GM12878 (cell line): ENCODE results near the gene TSPAN7. TPM values are rescaled to one million over a fixed set of nuclear protein-coding genes. Genes with fewer than 3 reads are reported as not detected.

Source experiments
- ATAC-seq: fragments of 200-7000 bp; cut with Tn5 transposase; 3 replicates; pipeline ENCODE4 v1.9.1; 2020; ENCODE audit warnings: mild to moderate bottlenecking, moderate library complexity
- BruUV-seq: library from RNA; stranded (reverse); fragments of 400-500 nt; replicated peaks from 2 replicates; lab custom pipeline; 2021; lab: Mats Ljungman, UMichigan
- CTCF ChIA-PET: fragments of 300-600 bp; sonication (Branson Sonifier 250); formaldehyde crosslinking; extraction: SDS; loops from one replicate; lab custom pipeline; 2021; ENCODE audit warnings: inconsistent platforms; lab: Yijun Ruan, JAX
- POLR2A ChIA-PET: fragments of 350-600 bp; formaldehyde crosslinking; extraction: SDS; loops from one replicate; lab custom pipeline; 2021; ENCODE audit warnings: inconsistent platforms; lab: Charles Lee
- RAD21 ChIA-PET: fragments of 300-600 bp; sonication (Branson Sonifier 250); formaldehyde crosslinking; loops from one replicate; lab custom pipeline; 2023; ENCODE audit warnings: antibody characterized with exemption; ENCODE audit not compliant: unreplicated experiment; lab: Charles Lee
- SMC1A ChIA-PET: fragments of 300-600 bp; sonication (Branson Sonifier 250); formaldehyde crosslinking; loops from one replicate; lab custom pipeline; 2023; ENCODE audit not compliant: unreplicated experiment, uncharacterized antibody; lab: Charles Lee
- DNase-seq: peaks from one replicate; pipeline ENCODE4 v3.0.0-alpha.2; 2011; ENCODE audit warnings: low read depth, low spot score
- FAIRE-seq: peaks from 3 replicates; lab custom pipeline; 2011; peaks lifted over from hg19 to GRCh38; lab: Jason Lieb, UNC
- H2AFZ ChIP-seq: 2 replicates; pipeline ENCODE4 v1.6.0; 2011; ENCODE audit warnings: low read depth, low read length, control low read depth; ENCODE audit not compliant: control insufficient read depth
- H3K27ac ChIP-seq: 2 replicates; pipeline ENCODE4 v1.5.1; 2011; ENCODE audit warnings: control low read depth; ENCODE audit not compliant: control insufficient read depth, insufficient read depth
- H3K27me3 ChIP-seq, 2 experiments: replicated peaks in 1 of 2; 2 replicates each; pipeline versions ENCODE4 v1.6.0 to v1.6.1; 2011; ENCODE audit warnings: low read length in 1 of 2; ENCODE audit not compliant: control insufficient read depth in 2 of 2, insufficient read depth in 2 of 2
- H3K36me3 ChIP-seq, 2 experiments: 2 replicates each; pipeline ENCODE4 v1.5.1; 2011; ENCODE audit warnings: low read length in 1 of 2; ENCODE audit not compliant: control insufficient read depth in 2 of 2, insufficient read depth in 2 of 2
- H3K4me1 ChIP-seq: 2 replicates; pipeline ENCODE4 v1.6.1; 2011; ENCODE audit warnings: mild to moderate bottlenecking, low read length, moderate library complexity, mixed read lengths; ENCODE audit not compliant: control insufficient read depth, insufficient read depth
- H3K4me2 ChIP-seq: 2 replicates; pipeline ENCODE4 v1.6.0; 2011; ENCODE audit warnings: control low read depth; ENCODE audit not compliant: control insufficient read depth, insufficient read depth
- H3K4me3 ChIP-seq: fragments of 200-600 bp; sonication (generic); 2 replicates; pipeline ENCODE4 v1.5.1; 2016
- H3K79me2 ChIP-seq: 2 replicates; pipeline ENCODE4 v1.6.0; 2011; ENCODE audit warnings: low read length; ENCODE audit not compliant: control insufficient read depth, insufficient read depth
- H3K9ac ChIP-seq: 2 replicates; pipeline ENCODE4 v1.8.0; 2011; ENCODE audit warnings: low read length, control low read depth, mixed read lengths; ENCODE audit not compliant: control insufficient read depth, insufficient read depth
- H3K9me3 ChIP-seq: replicated peaks from 3 replicates; pipeline ENCODE4 v1.5.1; 2011; ENCODE audit warnings: mild to moderate bottlenecking, low read length; ENCODE audit not compliant: control insufficient read depth, insufficient read depth
- H4K20me1 ChIP-seq: 2 replicates; pipeline ENCODE4 v1.6.0; 2011; ENCODE audit not compliant: control insufficient read depth, insufficient read depth
- ATF2 ChIP-seq: IDR thresholded peaks from 2 replicates; pipeline ENCODE4 v1.6.1; 2012; ENCODE audit warnings: low read length, inconsistent platforms
- BACH1 ChIP-seq: fragments of 450-650 bp; IDR thresholded peaks from 2 replicates; pipeline ENCODE4 v1.6.1; 2017; ENCODE audit warnings: mild to moderate bottlenecking, borderline replicate concordance
- BRCA1 ChIP-seq: IDR thresholded peaks from 2 replicates; pipeline ENCODE4 v1.6.1; 2011; ENCODE audit warnings: low read depth, low read length, improper control_type of control experiment
- CHD4 ChIP-seq: fragments of 200-600 bp; sonication (generic); IDR thresholded peaks from 2 replicates; pipeline ENCODE4 v1.6.1; 2016; ENCODE audit warnings: mild to moderate bottlenecking
- ETV6 ChIP-seq, 2 experiments: fragments of 450-650 bp in 1 of 2; IDR thresholded peaks in 1 of 2; conservative IDR thresholded peaks in 1 of 2; 2 replicates each; pipeline ENCODE4 v1.6.1; 2014; ENCODE audit warnings: antibody characterized with exemption in 1 of 2, borderline replicate concordance in 1 of 2, low read depth in 1 of 2, mild to moderate bottlenecking in 1 of 2, moderate library complexity in 1 of 2
- LARP7 ChIP-seq: fragments of 450-650 bp; IDR thresholded peaks from 2 replicates; pipeline ENCODE4 v1.6.1; 2017; ENCODE audit warnings: mild to moderate bottlenecking
- MTA3 ChIP-seq: IDR thresholded peaks from 2 replicates; pipeline ENCODE4 v1.6.1; 2012; ENCODE audit warnings: low read length, inconsistent platforms, borderline replicate concordance
- MYC ChIP-seq: IDR thresholded peaks from 2 replicates; pipeline ENCODE4 v1.6.1; 2011; ENCODE audit warnings: mild to moderate bottlenecking, low read length, moderate library complexity, inconsistent platforms; ENCODE audit not compliant: insufficient read depth, insufficient replicate concordance, insufficient read length, severe bottlenecking
- NFXL1 ChIP-seq: fragments of 450-650 bp; IDR thresholded peaks from 2 replicates; pipeline ENCODE4 v1.6.1; 2017; ENCODE audit warnings: antibody characterized with exemption, mild to moderate bottlenecking, borderline replicate concordance
- PAX5 ChIP-seq: IDR thresholded peaks from 2 replicates; pipeline ENCODE4 v1.6.1; 2011; ENCODE audit warnings: low read depth, low read length, borderline replicate concordance
- SIN3A ChIP-seq: IDR thresholded peaks from 2 replicates; pipeline ENCODE4 v1.6.1; 2012; ENCODE audit warnings: low read depth, low read length, improper control_type of control experiment
- SIX5 ChIP-seq: IDR thresholded peaks from 2 replicates; pipeline ENCODE4 v1.6.1; 2011; ENCODE audit warnings: mild to moderate bottlenecking, low read depth, low read length, moderate library complexity; ENCODE audit not compliant: severe bottlenecking
- WGBS: methylation state at CpG from one replicate; pipeline ENCODE4 v1.1.6; 2016; ENCODE audit warnings: low lambda C conversion rate; ENCODE audit not compliant: insufficient replicate concordance, insufficient coverage; ENCODE audit errors: missing lambda C conversion rate; 5-methylcytosine and 5-hydroxymethylcytosine counted together
- in situ Hi-C: fragments of 300-500 bp; cut with MboI; formaldehyde crosslinking; loops from 9 replicates; pipeline ENCODE4 v1.14.3; 2018; ENCODE audit warnings: mixed read lengths
- intact Hi-C: fragments of 100-400 bp; cut with micrococcal nuclease; formaldehyde crosslinking; loops from one replicate; pipeline ENCODE4 v1.14.2; 2022; ENCODE audit not compliant: unreplicated experiment
- polyA plus RNA-seq, 11 experiments: library from polyadenylated mRNA; depleted of rRNA in 4 of 11; unstranded in 6 of 11; stranded (reverse) in 5 of 11; fragments of >200 nt; fragmentation: Nextera tagmentation in 4 of 11; fragmentation: Illumina TruSeq in 1 of 11; extraction: Ambion mirVana in 4 of 11; extraction: Trizol in 1 of 11; gene quantifications; 1 replicate in 1 of 11; 2 replicates in 10 of 11; pipeline versions ENCODE4 v1.2.1 to v1.2.3, GENCODE V29; 2011 to 2016; ENCODE audit warnings: inconsistent platforms in 2 of 11, missing spikeins in 2 of 11, low read depth in 1 of 11
- total RNA-seq, 4 experiments: library from RNA; depleted of rRNA in 3 of 4; stranded (reverse); fragments of >200 nt in 3 of 4; fragmentation: Illumina TruSeq in 1 of 4; extraction: Trizol in 1 of 4; gene quantifications; 2 replicates each; pipeline versions ENCODE4 v1.2.1 to v1.2.3, GENCODE V29; 2013 to 2021
- TF ChIP-seq, protein P1 (sequence below): fragments of 450-650 bp; IDR thresholded peaks from 2 replicates; pipeline ENCODE4 v1.6.1; 2016; ENCODE audit warnings: mild to moderate bottlenecking, moderate library complexity, borderline replicate concordance

Gene TSPAN7
- total and polyA plus RNA-seq, 10 of the 15 experiments (the other 5 are each of a cell fraction or from before 2014, with no cell fraction given): 0.04 to 0.77 (median 0.14) TPM; not detected in 4

DNA sequence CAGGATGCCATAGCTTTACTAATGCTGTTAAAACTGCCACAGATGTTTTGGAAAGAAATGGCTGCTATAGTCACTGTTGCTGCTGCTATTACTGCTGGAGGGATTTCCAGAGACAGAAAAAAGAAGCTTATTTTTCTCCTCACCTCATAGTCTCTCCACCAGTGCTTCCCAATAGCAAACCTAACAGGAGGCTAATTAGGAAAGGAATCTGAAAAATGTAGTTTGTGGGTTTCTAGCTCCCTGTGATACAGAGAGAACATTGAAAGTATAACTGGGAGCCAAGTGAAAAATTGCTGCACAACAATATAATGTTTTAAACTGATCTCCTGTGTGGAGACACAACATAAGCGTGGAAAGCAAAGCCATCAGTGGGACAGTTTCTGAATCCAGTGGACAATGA lies 8.6 kb upstream of the TSPAN7 start:
- WGBS: 24% methylated on average over 1 of the region's 1 CpG
- no peaks in the 10 kb centered on the region for H3K36me3 ChIP-seq
- TF ChIP-seq BACH1 (no peak), SIN3A (no peak)
- TF ChIP-seq, all 136 proteins: peak for 0
- Histone ChIP-seq H3K27ac (no peak overlapping the region), H2AFZ (no peak overlapping the region), H3K4me1 (no peaks in the 10 kb centered on the region), H3K79me2 (no peaks in the 10 kb centered on the region), H3K4me3 (no peak overlapping the region), H3K9me3 (no peaks in the 10 kb centered on the region), H3K9ac (no peak overlapping the region), H4K20me1 (no peaks in the 10 kb centered on the region), H3K4me2 (no peak overlapping the region), H3K27me3 (no peaks in the 10 kb centered on the region)
- no peak for ATAC-seq
- in situ Hi-C loops: no loop called here
- ChIA-PET SMC1A (no interaction called here), POLR2A (no interaction called here), CTCF (no interaction called here), RAD21 (no interaction called here)
- no TSS peak for BruUV-seq
- intact Hi-C loops: no loop called here
- FAIRE-seq: no peak
- no peak for DNase-seq

DNA sequence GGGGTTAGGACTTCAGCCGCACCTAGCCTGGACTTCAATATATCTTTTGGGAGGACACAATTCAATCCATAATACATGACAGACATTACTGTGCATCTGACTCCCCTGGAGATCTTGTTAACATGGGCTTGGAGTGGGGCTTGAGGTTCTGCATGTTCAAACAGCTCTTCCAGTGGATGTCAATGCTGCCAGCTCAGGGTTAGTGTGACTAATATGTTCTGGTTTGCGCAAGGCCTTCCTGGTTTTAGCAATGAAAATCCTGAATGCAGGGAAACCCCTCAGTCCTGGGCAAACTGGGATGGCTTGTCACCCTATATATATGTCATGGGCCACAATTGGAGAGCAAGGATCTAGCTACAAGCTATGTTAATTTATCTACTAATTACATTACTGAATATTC lies 2.7 kb upstream of the TSPAN7 start:
- 14% methylated on average over 2 of the region's 2 CpGs for WGBS
- RAD21 ChIA-PET: no interaction called here
- H3K79me2 ChIP-seq: no peaks in the 10 kb centered on the region
- no peak overlapping the region for H3K9ac ChIP-seq
- no peak overlapping the region for H2AFZ ChIP-seq
- BruUV-seq: no TSS peak
- no peaks in the 10 kb centered on the region for H3K4me1 ChIP-seq
- CTCF ChIA-PET: no interaction called here
- DNase-seq (no peak), FAIRE-seq (no peak)
- no peaks in the 10 kb centered on the region for H4K20me1 ChIP-seq
- H3K4me2 ChIP-seq: no peak overlapping the region
- H3K27ac ChIP-seq: no peak overlapping the region
- TF ChIP-seq NFXL1 (no peak), ETV6 (conservative IDR thresholded peaks at IDR 0.05 in 1 of 2, IDR thresholded peaks at IDR 0.05 in 1 of 2; ENCODE audit: borderline replicate concordance in 1 of 2, low read depth in 1 of 2) (no peak), MYC (no peak), BRCA1 (no peak), PAX5 (no peak), SIX5 (no peak), LARP7 (no peak), MTA3 (no peak), CHD4 (no peak), ATF2 (no peak)
- TF ChIP-seq, protein P1, sequence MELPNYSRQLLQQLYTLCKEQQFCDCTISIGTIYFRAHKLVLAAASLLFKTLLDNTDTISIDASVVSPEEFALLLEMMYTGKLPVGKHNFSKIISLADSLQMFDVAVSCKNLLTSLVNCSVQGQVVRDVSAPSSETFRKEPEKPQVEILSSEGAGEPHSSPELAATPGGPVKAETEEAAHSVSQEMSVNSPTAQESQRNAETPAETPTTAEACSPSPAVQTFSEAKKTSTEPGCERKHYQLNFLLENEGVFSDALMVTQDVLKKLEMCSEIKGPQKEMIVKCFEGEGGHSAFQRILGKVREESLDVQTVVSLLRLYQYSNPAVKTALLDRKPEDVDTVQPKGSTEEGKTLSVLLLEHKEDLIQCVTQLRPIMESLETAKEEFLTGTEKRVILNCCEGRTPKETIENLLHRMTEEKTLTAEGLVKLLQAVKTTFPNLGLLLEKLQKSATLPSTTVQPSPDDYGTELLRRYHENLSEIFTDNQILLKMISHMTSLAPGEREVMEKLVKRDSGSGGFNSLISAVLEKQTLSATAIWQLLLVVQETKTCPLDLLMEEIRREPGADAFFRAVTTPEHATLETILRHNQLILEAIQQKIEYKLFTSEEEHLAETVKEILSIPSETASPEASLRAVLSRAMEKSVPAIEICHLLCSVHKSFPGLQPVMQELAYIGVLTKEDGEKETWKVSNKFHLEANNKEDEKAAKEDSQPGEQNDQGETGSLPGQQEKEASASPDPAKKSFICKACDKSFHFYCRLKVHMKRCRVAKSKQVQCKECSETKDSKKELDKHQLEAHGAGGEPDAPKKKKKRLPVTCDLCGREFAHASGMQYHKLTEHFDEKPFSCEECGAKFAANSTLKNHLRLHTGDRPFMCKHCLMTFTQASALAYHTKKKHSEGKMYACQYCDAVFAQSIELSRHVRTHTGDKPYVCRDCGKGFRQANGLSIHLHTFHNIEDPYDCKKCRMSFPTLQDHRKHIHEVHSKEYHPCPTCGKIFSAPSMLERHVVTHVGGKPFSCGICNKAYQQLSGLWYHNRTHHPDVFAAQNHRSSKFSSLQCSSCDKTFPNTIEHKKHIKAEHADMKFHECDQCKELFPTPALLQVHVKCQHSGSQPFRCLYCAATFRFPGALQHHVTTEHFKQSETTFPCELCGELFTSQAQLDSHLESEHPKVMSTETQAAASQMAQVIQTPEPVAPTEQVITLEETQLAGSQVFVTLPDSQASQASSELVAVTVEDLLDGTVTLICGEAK: no peak
- TF ChIP-seq, all 136 proteins: peak for 0
- intact Hi-C loops (no loop called here), in situ Hi-C loops (no loop called here)
- H3K27me3 ChIP-seq: no peaks in the 10 kb centered on the region; a peak in 1 of 4 replicates
- H3K4me3 ChIP-seq: no peak overlapping the region
- ChIA-PET SMC1A (interaction anchor here (1.0 kb wide), 1 partner anchor 9 kb away, joined by 3 read pairs; no protein-coding TSS in a partner anchor), POLR2A (no interaction called here)
- H3K9me3 ChIP-seq: no peaks in the 10 kb centered on the region
- no peaks in the 10 kb centered on the region for H3K36me3 ChIP-seq
- ATAC-seq: no peak
